Esophagus muscularis mucosa (tissue), 4 donors: Measurements from ENCODE around the gene LMO7. TPM values are rescaled to one million over a fixed set of nuclear protein-coding genes. Genes with fewer than 3 reads are reported as not detected.
"Not testable (repeated sequence)": the region's sequence is repeated elsewhere in the genome, so short reads cannot be mapped to it uniquely, and the experiment has no call there.

Source experiments
- DNase-seq: peaks from one replicate; pipeline ENCODE4 v3.0.0-alpha.2; 2017; ENCODE audit errors: extremely low spot score
- H3K27ac ChIP-seq, 4 donors: fragments of 200-600 bp; sonication (generic); replicated peaks in 1 of 4; 1 replicate in 3 of 4; 2 replicates in 1 of 4; pipeline ENCODE4 v1.5.1; 2016 to 2019; ENCODE audit warnings: mild to moderate bottlenecking in 1 of 4
- H3K27me3 ChIP-seq, 4 donors: fragments of 200-600 bp; sonication (generic); one replicate each; pipeline versions ENCODE4 v1.5.1 to v1.6.0; 2016 to 2019
- H3K36me3 ChIP-seq, 4 donors: fragments of 200-600 bp; sonication (generic); one replicate each; pipeline ENCODE4 v1.5.1; 2016 to 2019
- H3K4me1 ChIP-seq, 4 donors: fragments of 200-600 bp; sonication (generic); one replicate each; pipeline ENCODE4 v1.5.1; 2016 to 2019
- H3K4me3 ChIP-seq, 4 donors: fragments of 200-600 bp; sonication (generic); 1 replicate in 2 of 4; 2 replicates in 2 of 4; pipeline ENCODE4 v1.5.1; 2016 to 2019; ENCODE audit warnings: mild to moderate bottlenecking in 4 of 4, moderate library complexity in 1 of 4
- H3K9me3 ChIP-seq, 4 donors: fragments of 200-600 bp; sonication (generic); 1 replicate in 3 of 4; 2 replicates in 1 of 4; pipeline ENCODE4 v1.5.1; 2016 to 2019
- EP300 ChIP-seq: sonication (generic); formaldehyde crosslinking; IDR thresholded peaks from one replicate; pipeline ENCODE4 v1.6.1; 2017; ENCODE audit warnings: antibody characterized with exemption
- POLR2A ChIP-seq: fragments of 450-650 bp; IDR thresholded peaks from one replicate; pipeline ENCODE4 v1.6.1; 2017; ENCODE audit warnings: antibody characterized with exemption, moderate library complexity, mild to moderate bottlenecking, low read depth
- POLR2AphosphoS5 ChIP-seq, 2 donors: sonication (generic); formaldehyde crosslinking; IDR thresholded peaks; one replicate each; pipeline ENCODE4 v1.6.1; 2017; ENCODE audit warnings: antibody characterized with exemption in 2 of 2
- WGBS: methylation state at CpG from one replicate; pipeline ENCODE4 v1.1.5; 2018; 5-methylcytosine and 5-hydroxymethylcytosine counted together
- intact Hi-C: fragments of 100-400 bp; cut with DNase I; formaldehyde crosslinking; loops from one replicate; pipeline ENCODE4 v1.15.1; 2023
- total RNA-seq, 4 donors: library from RNA; depleted of rRNA; stranded (reverse); fragments of >200 nt; gene quantifications; one replicate each; pipeline versions ENCODE4 v1.1.0 to v1.2.1, GENCODE V29; 2016
- TF ChIP-seq, protein P1 (sequence below), 3 experiments: fragments of 200-600 bp in 2 of 3; fragments of 450-650 bp in 1 of 3; sonication (generic) in 2 of 3; IDR thresholded peaks; one replicate each; pipeline ENCODE4 v1.5.1; 2017 to 2019; ENCODE audit warnings: antibody characterized with exemption in 3 of 3, mild to moderate bottlenecking in 2 of 3, moderate library complexity in 1 of 3

Gene LMO7
- total RNA-seq, 4 donors from 2014 or later = 11.4 to 17.8 (median 14.7) TPM

DNA sequence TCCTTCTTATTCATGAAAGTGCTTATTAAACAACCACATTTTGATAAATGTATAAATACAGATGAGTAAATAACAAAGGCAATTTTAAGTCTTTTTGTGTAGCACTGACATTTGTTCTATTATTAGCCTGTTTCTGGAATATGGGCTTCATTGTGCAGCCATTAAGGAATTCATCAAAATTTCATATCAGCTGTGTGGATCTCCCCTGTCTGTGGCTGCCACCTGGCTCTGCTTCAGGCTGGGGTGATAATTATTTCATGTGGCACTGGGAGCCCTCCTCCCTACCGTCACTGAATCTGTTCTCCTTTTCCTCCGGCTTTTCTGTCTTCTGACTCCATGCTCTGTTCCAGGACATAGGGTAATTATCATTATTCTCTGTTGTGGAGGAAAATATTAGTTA lies 57.1 kb downstream of the LMO7 start:
- Histone ChIP-seq H3K36me3 (no peaks in the 10 kb centered on the region), H3K9me3 (no peaks in the 10 kb centered on the region), H3K27ac (no peak overlapping the region), H3K27me3 (no peaks in the 10 kb centered on the region), H3K4me1 (peaks cover 0 to 4% (median 2%) of the 10 kb centered on the region in 4 donors), H3K4me3 (no peak overlapping the region)
- TF ChIP-seq, protein P1, sequence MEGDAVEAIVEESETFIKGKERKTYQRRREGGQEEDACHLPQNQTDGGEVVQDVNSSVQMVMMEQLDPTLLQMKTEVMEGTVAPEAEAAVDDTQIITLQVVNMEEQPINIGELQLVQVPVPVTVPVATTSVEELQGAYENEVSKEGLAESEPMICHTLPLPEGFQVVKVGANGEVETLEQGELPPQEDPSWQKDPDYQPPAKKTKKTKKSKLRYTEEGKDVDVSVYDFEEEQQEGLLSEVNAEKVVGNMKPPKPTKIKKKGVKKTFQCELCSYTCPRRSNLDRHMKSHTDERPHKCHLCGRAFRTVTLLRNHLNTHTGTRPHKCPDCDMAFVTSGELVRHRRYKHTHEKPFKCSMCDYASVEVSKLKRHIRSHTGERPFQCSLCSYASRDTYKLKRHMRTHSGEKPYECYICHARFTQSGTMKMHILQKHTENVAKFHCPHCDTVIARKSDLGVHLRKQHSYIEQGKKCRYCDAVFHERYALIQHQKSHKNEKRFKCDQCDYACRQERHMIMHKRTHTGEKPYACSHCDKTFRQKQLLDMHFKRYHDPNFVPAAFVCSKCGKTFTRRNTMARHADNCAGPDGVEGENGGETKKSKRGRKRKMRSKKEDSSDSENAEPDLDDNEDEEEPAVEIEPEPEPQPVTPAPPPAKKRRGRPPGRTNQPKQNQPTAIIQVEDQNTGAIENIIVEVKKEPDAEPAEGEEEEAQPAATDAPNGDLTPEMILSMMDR (IDR thresholded peaks at IDR 0.05) = no peak
- TF ChIP-seq POLR2AphosphoS5 (IDR thresholded peaks at IDR 0.05) = no peak
- 84% methylated on average over 2 of the region's 2 CpGs for WGBS
- intact Hi-C loops = loop anchor here (10.0 kb wide), 2 partner anchors 152 to 1282 kb away; no protein-coding TSS in a partner anchor
- no peak for DNase-seq

DNA sequence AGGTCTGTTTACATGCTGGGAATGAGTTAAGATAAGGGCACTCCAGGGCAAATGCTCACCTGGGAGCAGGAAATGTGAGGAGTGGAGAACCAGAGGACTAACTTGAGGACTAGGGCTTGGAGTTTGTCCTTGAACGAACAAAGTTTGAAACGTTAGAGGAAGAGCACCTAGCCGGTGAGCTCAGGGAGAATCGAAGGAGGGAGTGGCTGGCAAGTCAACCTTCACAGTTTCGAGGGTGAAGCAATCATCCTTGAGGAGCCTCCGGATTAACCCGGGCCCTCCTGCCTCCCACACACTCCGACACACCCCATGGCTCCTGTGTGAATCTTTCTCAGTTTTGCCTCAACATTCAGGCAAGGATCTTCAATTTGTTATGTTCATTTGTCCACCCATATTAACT lies 58.6 kb downstream of the LMO7 start:
- no peak overlapping the region for H3K27ac ChIP-seq
- DNase-seq = no peak
- H3K36me3 ChIP-seq = no peaks in the 10 kb centered on the region
- no peaks in the 10 kb centered on the region for H3K9me3 ChIP-seq
- WGBS = 85% methylated on average over 8 of the region's 8 CpGs
- TF ChIP-seq EP300 = no peak
- TF ChIP-seq POLR2AphosphoS5 (IDR thresholded peaks at IDR 0.05) = no peak
- no peak for TF ChIP-seq POLR2A
- TF ChIP-seq, protein P1 (IDR thresholded peaks at IDR 0.05) = no peak
- peaks cover 0 to 4% (median 2%) of the 10 kb centered on the region in 4 donors for H3K4me1 ChIP-seq
- no peaks in the 10 kb centered on the region for H3K27me3 ChIP-seq
- no peak overlapping the region for H3K4me3 ChIP-seq
- intact Hi-C loops = loop anchor here (2.0 to 10.0 kb wide), 5 partner anchors 113 to 1280 kb away; no protein-coding TSS in a partner anchor

DNA sequence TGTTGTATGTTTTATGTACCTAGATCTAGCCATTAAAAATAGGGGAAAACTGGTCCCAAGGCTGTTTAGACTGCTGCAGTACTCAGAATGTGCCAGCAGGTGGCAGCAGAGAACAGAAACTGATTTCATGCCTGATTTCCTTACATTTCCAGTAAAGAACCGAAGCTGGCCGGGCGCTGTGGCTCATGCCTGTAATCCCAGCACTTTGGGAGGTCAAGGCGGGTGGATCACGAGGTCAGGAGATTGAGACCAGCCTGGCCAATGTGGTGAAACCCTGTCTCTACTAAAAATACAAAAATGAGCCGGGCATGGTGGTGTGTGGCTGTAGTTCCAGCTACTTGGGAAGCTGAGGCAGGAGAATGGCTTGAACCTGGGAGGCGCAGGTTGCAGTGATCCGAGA lies 59.8 kb downstream of the LMO7 start:
- not testable (repeated sequence) for H3K36me3 ChIP-seq, H3K27me3 ChIP-seq, H3K27ac ChIP-seq, H3K4me1 ChIP-seq, H3K9me3 ChIP-seq
- peak; percentile 93 for DNase-seq
- H3K4me3 ChIP-seq = peak overlapping the region in 2 of 4 donors; percentile 13 to 28
- intact Hi-C loops = loop anchor here (2.0 to 10.0 kb wide), 5 partner anchors 111 to 1279 kb away; no protein-coding TSS in a partner anchor
- TF ChIP-seq, protein P1 (IDR thresholded peaks at IDR 0.05) = peak; percentile 92 to 96 (median 96)
- WGBS = 29% methylated on average over 8 of the region's 8 CpGs

DNA sequence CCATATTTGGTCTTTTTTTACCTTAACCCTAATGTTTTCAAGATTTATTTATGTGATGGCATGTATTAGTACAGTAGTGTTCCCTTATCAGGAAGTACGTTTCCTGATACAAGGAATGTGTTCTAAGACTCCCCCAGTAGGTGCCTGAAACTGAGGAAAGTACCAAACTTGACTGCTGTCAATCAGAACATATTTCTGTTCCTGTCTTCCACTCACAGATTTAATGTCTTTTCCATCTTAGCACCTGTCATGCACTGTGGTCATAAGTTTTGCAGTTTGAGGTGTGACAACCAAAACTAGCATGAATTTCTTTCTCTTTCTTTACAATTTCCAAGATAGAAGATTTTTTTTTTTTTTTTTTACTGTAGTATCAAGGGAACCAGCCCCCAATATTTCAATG lies 62.9 kb downstream of the LMO7 start:
- H3K27me3 ChIP-seq = no peaks in the 10 kb centered on the region
- 97% methylated on average over 1 of the region's 1 CpG for WGBS
- no peaks in the 10 kb centered on the region for H3K9me3 ChIP-seq
- H3K36me3 ChIP-seq = no peaks in the 10 kb centered on the region
- H3K4me3 ChIP-seq = no peak overlapping the region
- TF ChIP-seq POLR2A (no peak), EP300 (no peak), POLR2AphosphoS5 (IDR thresholded peaks at IDR 0.05) (no peak)
- TF ChIP-seq, protein P1 (IDR thresholded peaks at IDR 0.05) = no peak
- peaks cover 0 to 4% (median 2%) of the 10 kb centered on the region in 4 donors for H3K4me1 ChIP-seq
- no peak for DNase-seq
- no peak overlapping the region for H3K27ac ChIP-seq
- intact Hi-C loops = loop anchor here (5.0 to 10.0 kb wide), 4 partner anchors 108 to 1276 kb away; no protein-coding TSS in a partner anchor

DNA sequence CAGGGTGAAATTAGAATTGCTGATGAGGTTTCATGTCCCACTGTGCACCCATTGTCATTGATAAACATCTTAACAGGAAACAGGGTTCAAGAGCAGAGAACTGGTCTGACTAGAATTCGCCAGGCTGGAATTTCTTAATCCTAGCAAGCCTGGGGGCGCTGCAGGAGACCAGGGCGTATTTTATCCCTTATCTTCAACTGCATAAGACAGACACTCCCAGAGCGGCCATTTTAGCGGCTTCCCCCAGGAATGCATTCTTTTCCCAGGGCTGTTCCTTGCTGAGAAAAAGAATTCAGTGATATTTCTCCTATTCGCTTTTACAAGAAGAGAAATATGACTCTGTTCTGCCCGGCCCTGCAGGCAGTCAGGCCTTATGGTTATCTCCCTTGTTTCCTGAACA lies 63.6 kb downstream of the LMO7 start:
- intact Hi-C loops = loop anchor here (5.0 to 10.0 kb wide), 4 partner anchors 108 to 1275 kb away; no protein-coding TSS in a partner anchor
- H3K4me3 ChIP-seq, H3K27me3 ChIP-seq, H3K27ac ChIP-seq, H3K9me3 ChIP-seq, H3K4me1 ChIP-seq, H3K36me3 ChIP-seq, DNase-seq: not testable (repeated sequence)
- 93% methylated on average over 7 of the region's 7 CpGs for WGBS
